Measurements from ENCODE around the gene ALDH1L2. TPM values are rescaled to one million over a fixed set of nuclear protein-coding genes. Genes with fewer than 3 reads are reported as not detected.

The ALDH1L2 gene
- total RNA-seq = under 0.01 TPM

DNA sequence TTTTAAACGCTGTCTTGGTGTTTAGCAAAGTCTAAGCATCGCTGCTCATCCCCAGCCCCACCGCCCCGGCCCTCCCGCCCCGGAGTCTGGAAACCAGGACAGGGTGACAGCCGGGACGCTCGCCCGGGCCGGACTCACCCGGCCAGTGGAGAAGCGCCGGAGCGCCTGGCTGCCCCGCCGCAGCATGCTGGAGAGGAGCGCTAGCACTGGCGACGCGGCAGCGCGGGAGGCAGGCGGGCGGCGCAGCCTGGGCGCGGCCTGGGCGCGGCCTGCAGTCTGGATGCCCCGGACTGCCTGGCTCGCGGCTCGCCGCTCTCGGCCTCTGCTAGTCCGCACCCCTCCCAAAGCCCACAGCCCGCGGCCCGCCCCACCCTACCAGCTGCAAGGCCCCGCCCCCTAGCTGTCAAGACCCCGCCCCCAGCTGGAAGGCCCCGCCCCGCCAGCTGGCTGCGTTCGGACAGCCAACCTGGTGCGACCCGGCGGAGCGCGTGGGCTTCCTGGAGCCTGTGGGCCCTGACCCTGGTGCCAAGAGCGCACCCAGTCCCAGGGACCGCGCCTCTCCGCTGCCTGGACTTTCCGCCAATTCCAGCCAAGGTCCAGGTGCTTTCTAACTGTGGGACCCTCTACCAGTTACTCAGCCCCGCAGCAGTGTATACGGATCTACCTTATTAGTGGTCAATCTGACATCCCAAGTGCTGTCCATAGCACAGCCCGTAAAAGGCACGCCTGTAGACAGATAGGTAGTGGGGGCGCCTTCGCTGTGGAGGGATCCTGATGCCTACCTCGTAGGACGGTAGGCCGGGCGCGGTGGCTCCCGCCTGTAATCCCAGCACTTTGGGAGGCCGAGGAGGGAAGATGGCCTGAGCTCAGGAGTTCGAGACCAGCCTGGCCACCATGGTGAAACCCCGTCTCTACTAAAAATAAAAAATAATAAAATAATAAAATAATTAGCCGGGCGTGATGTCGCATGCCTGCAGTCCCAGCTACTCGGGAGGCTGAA, at the start of gene ALDH1L2:
ALDH1L2 (minus strand) TSS at position 208 of the 1,000 bp plus-strand sequence; CDS start at position 186, 22 bp downstream.
- H3K4me3 ChIP-seq (ENCODE audit: low read length) = peak within 1 kb of the TSS; percentile 25
- H3K9me3 ChIP-seq (ENCODE audit: low read depth, low read length) = no peaks in the 10 kb centered on the region
- H3K27me3 ChIP-seq (ENCODE audit: insufficient read depth, low read length) = peaks cover 16% of the 10 kb centered on the region
- H3K4me1 ChIP-seq (ENCODE audit: insufficient read depth, low read length) = peaks cover 9% of the 10 kb centered on the region

DNA sequence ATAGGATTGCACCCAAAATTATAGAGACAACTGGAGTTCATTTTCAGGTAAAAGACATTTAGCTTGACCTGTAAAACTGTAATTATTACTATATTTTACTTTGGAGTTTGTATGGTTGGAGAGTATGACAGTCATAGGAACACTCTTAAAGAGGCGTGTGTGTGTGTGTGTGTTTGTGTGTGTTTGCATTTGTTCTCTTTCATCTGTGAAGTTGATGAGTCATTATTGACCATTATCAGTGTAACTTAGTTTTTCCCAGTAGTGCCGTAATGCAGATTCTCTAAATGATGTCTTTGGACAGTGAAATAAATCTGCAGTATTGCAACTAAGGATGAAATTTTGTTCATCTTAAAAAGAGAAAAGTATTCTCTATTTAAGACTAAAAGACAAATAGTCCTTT, 36.3 kb upstream of the ALDH1L2 start:
- Histone ChIP-seq H3K27me3 (ENCODE audit: insufficient read depth, low read length) (no peaks in the 10 kb centered on the region), H3K9me3 (ENCODE audit: low read depth, low read length) (no peaks in the 10 kb centered on the region), H3K4me3 (ENCODE audit: low read length) (no peak overlapping the region), H3K4me1 (ENCODE audit: insufficient read depth, low read length) (no peaks in the 10 kb centered on the region)

DNA sequence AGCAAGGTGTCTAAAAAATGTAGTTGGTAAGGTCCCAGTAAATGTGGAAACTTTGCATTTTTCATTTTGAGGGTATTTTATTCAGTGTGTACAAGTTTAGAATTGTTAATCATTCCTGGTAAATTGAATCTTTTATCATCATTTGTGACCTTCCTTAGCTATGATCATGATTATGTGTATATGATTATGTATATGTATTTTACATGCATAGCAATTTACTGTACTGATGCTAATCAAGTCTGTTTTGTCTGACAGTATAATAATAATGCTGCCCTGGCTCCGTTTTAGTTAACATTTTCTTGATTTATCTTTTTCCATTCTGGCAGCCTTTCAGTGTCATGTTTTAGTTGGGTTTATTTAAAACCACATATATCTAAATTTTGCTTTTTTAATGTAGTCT, 32.7 kb upstream of the ALDH1L2 start:
- Histone ChIP-seq H3K9me3 (ENCODE audit: low read depth, low read length) (no peaks in the 10 kb centered on the region), H3K4me1 (ENCODE audit: insufficient read depth, low read length) (no peaks in the 10 kb centered on the region), H3K4me3 (ENCODE audit: low read length) (no peak overlapping the region), H3K27me3 (ENCODE audit: insufficient read depth, low read length) (no peaks in the 10 kb centered on the region)

DNA sequence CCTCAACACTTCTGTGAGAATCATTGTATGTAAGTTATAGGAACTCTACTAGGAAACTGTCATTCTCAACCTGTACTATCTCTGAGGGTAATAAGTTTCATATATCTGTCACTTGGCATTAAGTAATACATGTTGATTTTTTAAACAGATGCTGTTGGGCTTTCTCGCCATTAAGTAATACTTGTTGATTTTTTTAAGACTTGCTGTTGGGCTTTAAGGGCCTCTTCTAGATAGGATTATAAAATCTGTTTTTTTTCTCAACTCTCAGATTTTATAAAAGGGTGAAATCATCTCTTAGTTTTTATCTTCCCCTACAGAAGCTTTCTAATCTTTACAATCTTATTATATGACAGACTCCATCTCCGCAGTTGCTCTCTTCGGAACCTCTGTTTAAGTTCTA, 28.8 kb upstream of the ALDH1L2 start:
- Histone ChIP-seq H3K4me3 (ENCODE audit: low read length) (no peak overlapping the region), H3K4me1 (ENCODE audit: insufficient read depth, low read length) (peaks cover 18% of the 10 kb centered on the region), H3K27me3 (ENCODE audit: insufficient read depth, low read length) (no peaks in the 10 kb centered on the region), H3K9me3 (ENCODE audit: low read depth, low read length) (no peaks in the 10 kb centered on the region)

DNA sequence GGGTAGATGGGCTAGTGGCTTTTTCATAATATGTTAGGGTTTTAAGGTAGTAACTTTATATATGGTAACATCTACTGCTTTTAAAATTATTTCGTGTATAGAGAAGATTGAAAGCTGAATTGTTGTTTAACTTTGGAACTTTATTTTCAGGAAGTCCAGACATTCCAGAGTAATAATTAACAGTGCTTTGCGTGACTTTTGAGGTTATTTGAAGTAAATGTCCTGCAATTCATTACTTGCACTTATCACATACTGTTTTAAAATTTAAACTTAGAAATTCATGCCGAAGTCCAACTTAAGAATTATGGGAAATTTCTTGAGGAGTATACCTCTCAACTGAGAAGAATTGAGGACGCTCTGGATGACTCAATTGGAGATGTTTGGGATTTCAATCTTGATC, 26.6 kb upstream of the ALDH1L2 start:
- peaks cover 8% of the 10 kb centered on the region for H3K27me3 ChIP-seq (ENCODE audit: insufficient read depth, low read length)
- H3K4me1 ChIP-seq (ENCODE audit: insufficient read depth, low read length) = peaks cover 18% of the 10 kb centered on the region
- no peaks in the 10 kb centered on the region for H3K9me3 ChIP-seq (ENCODE audit: low read depth, low read length)
- H3K4me3 ChIP-seq (ENCODE audit: low read length) = no peak overlapping the region

DNA sequence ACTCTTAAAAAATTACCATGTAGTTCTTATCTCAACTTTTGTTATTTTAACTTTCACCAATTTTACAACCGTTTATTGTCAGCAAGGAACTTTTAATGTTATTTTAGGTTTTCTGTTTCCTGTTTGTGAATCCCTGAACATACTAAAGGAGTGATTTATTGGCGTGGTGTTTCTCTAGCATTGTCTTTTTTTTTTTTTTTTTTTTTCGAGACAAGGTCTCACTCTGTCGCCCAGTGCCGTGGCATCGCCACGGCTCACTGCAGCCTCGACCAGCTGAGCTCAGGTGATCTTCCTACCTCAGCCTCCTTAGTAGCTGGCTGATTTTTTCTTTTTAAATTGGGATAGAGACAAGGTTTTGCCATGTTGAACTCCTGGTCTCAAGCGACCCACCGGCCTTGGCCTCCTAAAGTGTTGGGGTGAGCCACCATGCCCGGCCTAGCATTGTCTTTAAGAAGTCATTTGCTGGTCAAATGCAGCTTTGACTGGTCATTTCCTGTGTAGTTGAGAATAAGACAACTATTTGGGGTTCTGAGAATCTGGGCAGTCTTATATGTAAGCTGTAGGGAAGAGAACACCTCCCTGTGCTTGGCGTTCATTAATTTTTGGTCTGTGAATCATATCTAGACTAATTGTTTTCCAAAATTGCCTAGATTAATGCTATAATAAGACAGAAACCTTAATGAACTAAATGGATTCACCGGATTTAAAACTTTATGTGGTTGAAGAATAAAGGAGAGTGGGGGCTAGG, 25.4 kb upstream of the ALDH1L2 start:
- H3K4me3 ChIP-seq (ENCODE audit: low read length) = peak overlapping the region; percentile 84
- H3K4me1 ChIP-seq (ENCODE audit: insufficient read depth, low read length) = peaks cover 18% of the 10 kb centered on the region
- no peaks in the 10 kb centered on the region for H3K9me3 ChIP-seq (ENCODE audit: low read depth, low read length)
- H3K27me3 ChIP-seq (ENCODE audit: insufficient read depth, low read length) = peaks cover 19% of the 10 kb centered on the region

DNA sequence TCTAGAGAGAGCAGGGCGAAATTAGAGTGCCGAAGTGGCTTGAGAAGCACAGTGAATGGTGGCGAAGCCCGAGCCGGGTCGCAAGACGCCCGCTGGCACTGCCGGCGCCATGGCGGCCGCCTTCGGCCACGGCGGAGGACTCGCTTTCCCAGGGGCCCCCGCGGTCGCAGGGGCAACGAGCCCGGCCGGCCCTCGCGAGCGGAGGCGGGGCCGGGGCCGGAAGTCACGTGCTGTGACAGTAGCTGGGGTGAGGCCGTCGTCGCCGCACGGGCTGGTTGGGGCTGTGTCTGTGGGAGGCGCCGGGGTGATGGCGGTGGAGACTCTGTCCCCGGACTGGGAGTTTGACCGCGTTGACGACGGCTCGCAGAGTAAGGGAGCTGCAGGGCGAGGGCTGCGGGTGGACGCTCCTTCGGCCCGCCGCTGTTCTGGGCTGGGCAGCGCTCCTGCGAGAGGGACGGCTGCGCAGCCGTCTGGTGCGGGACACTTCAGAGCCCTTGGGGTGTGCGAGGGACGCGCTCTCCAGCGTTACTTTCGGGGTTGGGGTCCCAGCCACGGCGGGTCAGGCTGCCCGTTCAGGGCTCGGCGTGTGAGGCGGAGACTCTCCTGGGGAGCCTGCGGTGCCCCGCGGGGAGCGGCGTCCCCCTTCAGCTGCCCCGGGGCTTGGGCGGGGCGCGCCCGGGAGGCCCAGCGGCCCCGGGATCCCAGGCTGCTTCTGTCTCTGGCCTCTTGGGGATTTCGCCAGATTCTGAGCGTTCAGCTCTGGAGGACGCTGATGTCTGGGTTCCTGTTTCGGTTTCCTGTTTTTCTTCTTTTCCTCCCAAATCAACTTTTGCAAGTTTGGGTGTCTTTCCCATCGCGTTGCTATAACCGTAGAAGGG, 23.5 kb upstream of the ALDH1L2 start, which contains the start of gene WASHC4:
WASHC4 (plus strand) TSS at position 238 of the 878 bp plus-strand sequence; CDS start at position 308, 70 bp downstream.
- H3K4me1 ChIP-seq (ENCODE audit: insufficient read depth, low read length) = peaks cover 18% of the 10 kb centered on the region
- no peaks in the 10 kb centered on the region for H3K9me3 ChIP-seq (ENCODE audit: low read depth, low read length)
- peak within 1 kb of the TSS; percentile 84 for H3K4me3 ChIP-seq (ENCODE audit: low read length)
- peaks cover 20% of the 10 kb centered on the region for H3K27me3 ChIP-seq (ENCODE audit: insufficient read depth, low read length)

DNA sequence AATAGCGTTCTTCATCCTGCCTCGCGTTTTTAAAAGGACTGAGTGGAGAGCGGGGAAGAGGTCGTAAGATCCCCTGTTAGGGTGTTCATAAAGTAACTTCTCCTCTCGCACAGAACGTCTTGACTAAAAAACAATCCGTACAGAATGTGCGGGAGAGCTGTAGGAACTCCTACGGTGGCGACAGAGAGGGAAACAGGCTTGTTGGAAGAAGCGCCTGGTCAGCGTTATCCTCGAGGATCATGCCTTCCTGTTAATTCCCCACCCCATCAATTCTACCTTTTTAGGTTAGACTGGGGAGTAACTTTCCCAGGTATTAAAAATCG, 22.9 kb upstream of the ALDH1L2 start:
- peak overlapping the region; percentile 84 for H3K4me3 ChIP-seq (ENCODE audit: low read length)
- H3K27me3 ChIP-seq (ENCODE audit: insufficient read depth, low read length) = peaks cover 20% of the 10 kb centered on the region
- H3K9me3 ChIP-seq (ENCODE audit: low read depth, low read length) = no peaks in the 10 kb centered on the region
- peaks cover 18% of the 10 kb centered on the region for H3K4me1 ChIP-seq (ENCODE audit: insufficient read depth, low read length)

DNA sequence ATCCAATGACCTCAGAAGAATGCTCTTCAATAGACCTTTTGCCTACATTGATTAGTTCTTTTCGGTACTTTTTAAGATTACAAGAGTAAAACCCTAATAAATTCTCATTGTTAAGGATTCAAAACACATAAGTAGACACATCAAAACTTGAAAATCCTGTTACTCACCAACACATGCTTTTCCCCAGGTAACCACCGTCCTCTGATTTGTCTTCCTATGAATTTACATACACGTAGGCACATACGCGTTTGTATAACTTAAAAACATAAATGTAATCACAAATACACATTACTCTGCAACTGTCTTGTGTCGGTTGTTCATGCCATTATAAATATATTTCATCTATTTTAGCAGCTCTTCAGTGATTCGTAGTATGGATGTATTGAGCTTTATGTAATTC, 22.4 kb upstream of the ALDH1L2 start:
- Histone ChIP-seq H3K27me3 (ENCODE audit: insufficient read depth, low read length) (peaks cover 20% of the 10 kb centered on the region), H3K9me3 (ENCODE audit: low read depth, low read length) (no peaks in the 10 kb centered on the region), H3K4me3 (ENCODE audit: low read length) (peak overlapping the region; percentile 84), H3K4me1 (ENCODE audit: insufficient read depth, low read length) (peaks cover 18% of the 10 kb centered on the region)

DNA sequence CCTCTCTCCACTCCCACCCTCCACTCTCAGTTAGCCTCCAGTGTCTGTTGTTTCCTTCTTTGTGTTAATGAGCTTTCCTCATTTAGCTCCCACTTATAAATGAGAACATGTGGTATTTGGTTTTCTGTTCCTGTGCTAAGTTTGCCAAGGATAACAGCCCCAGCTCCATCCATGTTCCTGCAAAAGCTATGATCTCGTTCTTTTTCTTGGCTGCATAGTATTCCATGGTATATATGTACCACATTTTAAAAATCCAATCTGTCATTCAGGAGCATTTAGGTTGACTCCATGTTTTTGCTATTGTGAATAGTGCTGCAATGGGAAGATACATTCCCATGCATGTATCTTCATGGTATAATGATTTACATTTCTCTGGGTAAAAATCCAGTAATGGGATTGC, 20.5 kb upstream of the ALDH1L2 start:
- peaks cover 20% of the 10 kb centered on the region for H3K27me3 ChIP-seq (ENCODE audit: insufficient read depth, low read length)
- H3K9me3 ChIP-seq (ENCODE audit: low read depth, low read length) = no peaks in the 10 kb centered on the region
- peaks cover 17% of the 10 kb centered on the region for H3K4me1 ChIP-seq (ENCODE audit: insufficient read depth, low read length)
- H3K4me3 ChIP-seq (ENCODE audit: low read length) = no peak overlapping the region

DNA sequence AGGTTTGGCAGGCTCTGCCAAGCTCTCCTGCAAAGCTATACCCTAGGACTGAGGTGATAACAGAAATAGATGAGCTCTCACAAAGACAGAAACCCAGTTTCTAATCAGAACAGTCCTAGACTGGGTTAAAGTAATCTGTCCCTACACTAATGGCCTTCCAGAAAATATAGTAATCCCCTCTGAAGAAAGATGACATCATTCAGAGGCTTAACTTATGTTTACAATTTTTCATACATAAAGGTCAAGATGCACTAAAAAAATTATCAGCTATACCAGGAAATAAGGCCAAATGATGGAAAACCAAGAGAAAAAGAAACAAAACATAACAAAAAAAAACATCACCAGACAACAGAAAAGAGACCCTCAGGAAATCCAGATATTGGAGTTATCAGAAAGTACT, 18.4 kb upstream of the ALDH1L2 start:
- H3K27me3 ChIP-seq (ENCODE audit: insufficient read depth, low read length) = peaks cover 20% of the 10 kb centered on the region

DNA sequence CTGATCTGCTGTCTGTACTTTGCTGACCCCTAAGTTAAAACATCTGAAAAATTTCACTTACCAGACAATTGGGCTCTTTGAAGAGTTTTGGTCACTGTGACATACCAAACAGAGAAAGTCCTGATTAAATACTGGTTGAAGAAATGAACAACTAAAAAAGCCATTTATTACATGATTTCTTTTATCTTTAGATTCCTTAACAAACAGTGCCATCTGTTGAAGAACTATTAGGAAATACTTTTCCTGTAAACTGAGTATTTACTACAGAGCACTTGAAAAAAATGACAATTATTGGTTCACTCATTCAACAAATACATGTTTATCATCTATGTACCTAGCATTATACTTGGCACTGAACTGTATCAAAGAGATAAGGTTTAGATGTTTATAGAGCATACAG, 16.7 kb upstream of the ALDH1L2 start:
- H3K27me3 ChIP-seq (ENCODE audit: insufficient read depth, low read length) = peaks cover 13% of the 10 kb centered on the region
- H3K4me1 ChIP-seq (ENCODE audit: insufficient read depth, low read length) = peaks cover 5% of the 10 kb centered on the region
- no peak overlapping the region for H3K4me3 ChIP-seq (ENCODE audit: low read length)
- H3K9me3 ChIP-seq (ENCODE audit: low read depth, low read length) = no peaks in the 10 kb centered on the region

More for the DNA sequence above, 18.4 kb upstream of the ALDH1L2 start:
- no peaks in the 10 kb centered on the region for H3K9me3 ChIP-seq (ENCODE audit: low read depth, low read length)
- no peak overlapping the region for H3K4me3 ChIP-seq (ENCODE audit: low read length)
- peaks cover 5% of the 10 kb centered on the region for H3K4me1 ChIP-seq (ENCODE audit: insufficient read depth, low read length)

DNA sequence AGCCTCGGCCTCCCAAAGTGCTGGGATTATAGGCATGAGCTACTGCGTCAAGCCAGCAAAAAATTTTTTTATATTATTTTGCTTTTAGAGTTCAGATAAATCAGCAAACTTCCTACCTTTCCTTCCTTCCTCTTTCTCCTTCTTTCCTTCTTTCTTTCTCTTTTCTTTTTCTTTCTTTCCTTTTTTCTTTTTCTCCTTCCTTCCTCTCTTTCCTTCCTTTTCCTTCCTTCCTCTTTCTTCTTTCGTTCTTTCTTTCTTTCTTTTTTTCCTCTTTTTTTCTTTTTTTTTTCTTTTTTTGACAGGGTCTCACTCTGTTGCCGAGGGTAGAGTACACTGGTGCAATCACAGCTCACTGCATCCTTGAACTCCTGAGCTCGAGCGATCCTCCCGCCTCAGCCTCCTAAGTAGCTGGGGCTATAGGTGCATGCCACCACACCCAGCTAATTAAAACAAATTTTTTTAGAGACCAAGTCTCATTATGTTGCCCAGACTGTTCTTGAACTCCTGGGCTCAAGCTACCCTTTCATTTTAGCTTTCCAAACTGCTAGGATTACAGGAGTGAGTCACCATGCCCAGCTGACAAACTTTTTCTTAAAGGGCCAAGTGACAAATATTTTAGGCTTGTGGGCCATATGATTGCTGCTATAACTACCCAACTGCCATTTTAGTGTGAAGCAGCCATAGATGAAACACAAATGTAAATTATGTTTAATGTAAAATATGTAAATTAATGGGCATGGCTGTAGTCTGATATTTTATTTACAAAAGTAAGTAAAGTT, 16.1 kb upstream of the ALDH1L2 start:
- peaks cover 5% of the 10 kb centered on the region for H3K4me1 ChIP-seq (ENCODE audit: insufficient read depth, low read length)
- peaks cover 9% of the 10 kb centered on the region for H3K27me3 ChIP-seq (ENCODE audit: insufficient read depth, low read length)

DNA sequence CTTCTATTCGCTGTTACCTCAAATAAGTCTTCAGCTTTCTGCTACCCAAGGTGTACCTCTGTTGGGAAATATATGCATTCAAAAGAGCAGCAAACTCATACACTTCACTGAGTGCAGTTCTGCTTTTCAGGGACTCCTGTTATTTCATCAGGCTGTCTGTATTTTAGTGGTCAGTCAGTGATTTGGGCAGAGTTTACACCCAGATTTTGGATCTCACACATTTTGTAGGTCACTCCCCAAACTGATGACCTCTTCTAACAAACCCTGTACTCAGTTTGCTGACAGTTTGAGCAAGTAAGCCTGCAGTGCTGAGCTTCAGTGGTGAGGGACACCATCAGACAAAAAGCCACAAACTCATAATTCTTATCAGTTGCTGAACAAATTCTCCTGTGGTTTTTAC, 15.1 kb upstream of the ALDH1L2 start:
- Histone ChIP-seq H3K4me3 (ENCODE audit: low read length) (no peak overlapping the region), H3K27me3 (ENCODE audit: insufficient read depth, low read length) (no peaks in the 10 kb centered on the region), H3K9me3 (ENCODE audit: low read depth, low read length) (no peaks in the 10 kb centered on the region)

More for the DNA sequence above, 16.1 kb upstream of the ALDH1L2 start:
- no peak overlapping the region for H3K4me3 ChIP-seq (ENCODE audit: low read length)
- no peaks in the 10 kb centered on the region for H3K9me3 ChIP-seq (ENCODE audit: low read depth, low read length)

More for the DNA sequence above, 15.1 kb upstream of the ALDH1L2 start:
- H3K4me1 ChIP-seq (ENCODE audit: insufficient read depth, low read length) = peaks cover 5% of the 10 kb centered on the region

Measured in mononuclear cell (primary cell).